Measurements from ENCODE around the gene SMURF1. TPM values are rescaled to one million over a fixed set of nuclear protein-coding genes. Genes with fewer than 3 reads are reported as not detected.
A peak's percentile ranks its signal among the peaks of the same experiment; 100 is the strongest.

SMURF1 gene
- total RNA-seq, 1 donor from 2014 or later: 34.4 TPM

DNA sequence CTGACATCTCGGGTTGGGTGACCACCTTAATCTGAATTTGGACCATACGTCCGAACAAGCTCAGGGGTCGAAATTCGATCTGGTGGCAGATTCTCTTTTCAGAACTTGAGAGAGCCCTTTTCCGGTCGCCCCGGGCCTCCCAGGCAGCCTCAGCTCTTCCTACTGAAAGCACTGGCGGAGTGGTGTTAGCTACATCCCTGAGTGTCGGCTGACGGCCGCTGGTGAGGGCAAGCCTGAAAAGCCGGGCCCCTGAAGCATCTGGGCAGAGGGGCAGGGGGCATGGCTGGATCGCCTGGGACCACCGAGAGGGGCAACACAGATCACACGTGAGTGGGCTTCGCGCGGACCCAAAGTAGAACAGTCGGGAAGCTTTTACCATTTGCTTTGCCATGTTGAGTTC, 116.1 kb downstream of the SMURF1 start:
- Mint-ChIP-seq H3K27ac (no peak overlapping the region), H3K4me3 (no peak overlapping the region), H3K4me1 (peaks cover 8% of the 10 kb centered on the region), H3K36me3 (peaks cover 72% of the 10 kb centered on the region), H3K27me3 (ENCODE audit: low read depth) (no peaks in the 10 kb centered on the region), H3K9me3 (peaks cover 8% of the 10 kb centered on the region)
- TF ChIP-seq, protein P1, sequence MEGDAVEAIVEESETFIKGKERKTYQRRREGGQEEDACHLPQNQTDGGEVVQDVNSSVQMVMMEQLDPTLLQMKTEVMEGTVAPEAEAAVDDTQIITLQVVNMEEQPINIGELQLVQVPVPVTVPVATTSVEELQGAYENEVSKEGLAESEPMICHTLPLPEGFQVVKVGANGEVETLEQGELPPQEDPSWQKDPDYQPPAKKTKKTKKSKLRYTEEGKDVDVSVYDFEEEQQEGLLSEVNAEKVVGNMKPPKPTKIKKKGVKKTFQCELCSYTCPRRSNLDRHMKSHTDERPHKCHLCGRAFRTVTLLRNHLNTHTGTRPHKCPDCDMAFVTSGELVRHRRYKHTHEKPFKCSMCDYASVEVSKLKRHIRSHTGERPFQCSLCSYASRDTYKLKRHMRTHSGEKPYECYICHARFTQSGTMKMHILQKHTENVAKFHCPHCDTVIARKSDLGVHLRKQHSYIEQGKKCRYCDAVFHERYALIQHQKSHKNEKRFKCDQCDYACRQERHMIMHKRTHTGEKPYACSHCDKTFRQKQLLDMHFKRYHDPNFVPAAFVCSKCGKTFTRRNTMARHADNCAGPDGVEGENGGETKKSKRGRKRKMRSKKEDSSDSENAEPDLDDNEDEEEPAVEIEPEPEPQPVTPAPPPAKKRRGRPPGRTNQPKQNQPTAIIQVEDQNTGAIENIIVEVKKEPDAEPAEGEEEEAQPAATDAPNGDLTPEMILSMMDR (IDR thresholded peaks at IDR 0.05; ENCODE audit: unreplicated experiment): no peak
- no peak for DNase-seq (ENCODE audit: low spot score in 2 of 2, unreplicated experiment in 2 of 2)

DNA sequence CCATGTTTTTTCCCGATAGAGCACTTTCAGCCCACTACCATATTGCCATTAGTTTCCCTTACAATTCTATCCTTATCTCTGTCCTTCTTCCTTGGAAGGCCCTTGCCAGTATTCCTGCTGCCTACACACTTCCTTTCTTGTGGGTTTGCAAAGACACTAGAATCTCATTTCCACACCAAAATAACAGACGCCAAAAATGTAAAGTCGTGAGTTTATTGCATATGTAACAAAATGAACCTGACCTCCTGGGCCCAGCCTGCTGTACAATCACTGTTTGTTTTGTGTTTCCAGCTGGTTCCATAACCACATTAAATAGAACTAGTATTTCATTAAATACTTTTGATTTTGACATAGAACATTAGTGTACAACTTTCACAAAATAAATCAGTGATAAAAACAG, 116.7 kb downstream of the SMURF1 start:
- Mint-ChIP-seq H3K9me3 (peaks cover 8% of the 10 kb centered on the region), H3K27ac (no peak overlapping the region), H3K4me1 (peaks cover 8% of the 10 kb centered on the region), H3K27me3 (ENCODE audit: low read depth) (no peaks in the 10 kb centered on the region), H3K4me3 (no peak overlapping the region), H3K36me3 (peaks cover 70% of the 10 kb centered on the region)
- TF ChIP-seq, protein P1 (IDR thresholded peaks at IDR 0.05; ENCODE audit: unreplicated experiment): no peak
- DNase-seq (ENCODE audit: low spot score in 2 of 2, unreplicated experiment in 2 of 2): no peak

DNA sequence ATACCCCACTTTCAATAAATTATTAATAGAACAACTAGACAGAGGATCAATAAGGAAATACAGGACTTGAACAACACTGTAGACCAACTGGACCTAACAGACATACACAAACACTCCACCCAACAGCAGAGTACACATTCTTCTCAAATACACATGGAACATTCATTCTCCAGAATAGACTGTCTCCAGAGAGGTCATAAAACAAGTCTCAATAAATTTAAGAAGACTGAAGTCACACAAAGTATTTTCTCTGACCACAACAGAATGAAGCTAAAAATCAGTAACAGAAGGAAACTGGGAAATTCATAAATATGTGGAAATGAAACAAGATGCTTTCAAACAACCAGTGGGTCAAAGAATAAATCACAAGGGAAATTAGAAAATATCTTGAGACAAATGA, 119.8 kb downstream of the SMURF1 start:
- Mint-ChIP-seq H3K9me3 (peaks cover 8% of the 10 kb centered on the region), H3K27me3 (ENCODE audit: low read depth) (no peaks in the 10 kb centered on the region), H3K4me3 (no peak overlapping the region), H3K27ac (peak overlapping the region; percentile 11), H3K36me3 (peaks cover 61% of the 10 kb centered on the region), H3K4me1 (peaks cover 8% of the 10 kb centered on the region)
- TF ChIP-seq, protein P1 (IDR thresholded peaks at IDR 0.05; ENCODE audit: unreplicated experiment): no peak
- no peak for DNase-seq (ENCODE audit: low spot score in 2 of 2, unreplicated experiment in 2 of 2)

DNA sequence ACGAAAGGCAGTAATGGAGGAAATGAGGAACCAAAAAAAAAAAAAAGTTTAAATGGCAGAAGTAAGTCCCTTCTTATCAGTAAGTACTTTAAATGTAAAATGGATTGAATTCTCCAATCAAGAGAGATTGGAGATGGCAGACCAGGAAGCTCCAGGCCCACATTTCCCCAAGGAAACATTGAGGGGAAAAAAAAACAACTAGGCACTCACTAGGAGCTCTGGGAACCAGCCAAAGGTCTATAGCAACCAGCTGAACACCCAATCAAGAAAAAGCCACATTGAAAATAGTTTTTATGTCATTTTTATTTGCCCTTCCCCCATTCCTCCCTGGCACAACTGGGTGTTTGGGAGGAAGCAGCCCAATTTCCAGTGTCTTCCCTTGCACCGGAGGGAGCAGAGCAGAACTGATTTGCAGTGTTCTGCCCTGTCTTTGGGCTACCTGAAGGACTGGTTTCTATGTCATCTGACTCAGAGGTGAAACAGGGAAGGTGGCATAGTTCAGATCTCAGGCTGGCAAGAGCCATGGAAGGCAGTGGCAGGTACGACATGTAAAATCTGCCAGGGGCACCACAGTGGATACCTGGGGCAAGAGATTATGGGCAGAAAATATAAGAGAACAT, 121.9 kb downstream of the SMURF1 start:
- peaks cover 8% of the 10 kb centered on the region for H3K9me3 Mint-ChIP-seq
- H3K4me1 Mint-ChIP-seq: peaks cover 8% of the 10 kb centered on the region
- H3K27ac Mint-ChIP-seq: peak overlapping the region; percentile 23
- no peaks in the 10 kb centered on the region for H3K27me3 Mint-ChIP-seq (ENCODE audit: low read depth)
- no peak for DNase-seq (ENCODE audit: low spot score in 2 of 2, unreplicated experiment in 2 of 2)
- peaks cover 49% of the 10 kb centered on the region for H3K36me3 Mint-ChIP-seq
- TF ChIP-seq, protein P1 (IDR thresholded peaks at IDR 0.05; ENCODE audit: unreplicated experiment): no peak
- H3K4me3 Mint-ChIP-seq: no peak overlapping the region

DNA sequence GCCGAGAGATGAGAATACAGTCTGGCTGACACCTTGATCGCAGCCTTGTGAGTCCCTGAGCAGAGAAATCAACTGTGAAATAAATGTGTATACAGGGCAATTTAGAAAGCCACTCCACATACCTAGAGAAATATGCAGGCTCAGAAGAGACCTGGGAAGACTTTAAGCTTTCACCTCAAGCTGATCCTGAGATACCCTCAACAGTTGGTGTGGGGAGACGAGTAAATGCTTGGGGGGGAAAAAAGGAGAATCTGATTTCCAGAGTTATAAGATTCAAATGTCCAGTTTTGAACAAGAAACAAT, 123.5 kb downstream of the SMURF1 start:
- Mint-ChIP-seq H3K36me3 (peaks cover 55% of the 10 kb centered on the region), H3K9me3 (peaks cover 16% of the 10 kb centered on the region), H3K4me3 (no peak overlapping the region), H3K27me3 (ENCODE audit: low read depth) (no peaks in the 10 kb centered on the region), H3K27ac (no peak overlapping the region), H3K4me1 (peaks cover 8% of the 10 kb centered on the region)
- TF ChIP-seq, protein P1 (IDR thresholded peaks at IDR 0.05; ENCODE audit: unreplicated experiment): no peak
- DNase-seq (ENCODE audit: low spot score in 2 of 2, unreplicated experiment in 2 of 2): no peak
